ENCODE data around the gene NHLRC2. TPM values are rescaled to one million over a fixed set of nuclear protein-coding genes. Genes with fewer than 3 reads are reported as not detected.
A peak's percentile ranks its signal among the peaks of the same experiment; 100 is the strongest.

NHLRC2 gene
- total RNA-seq, 1 donor from 2014 or later: 13.4 TPM

DNA sequence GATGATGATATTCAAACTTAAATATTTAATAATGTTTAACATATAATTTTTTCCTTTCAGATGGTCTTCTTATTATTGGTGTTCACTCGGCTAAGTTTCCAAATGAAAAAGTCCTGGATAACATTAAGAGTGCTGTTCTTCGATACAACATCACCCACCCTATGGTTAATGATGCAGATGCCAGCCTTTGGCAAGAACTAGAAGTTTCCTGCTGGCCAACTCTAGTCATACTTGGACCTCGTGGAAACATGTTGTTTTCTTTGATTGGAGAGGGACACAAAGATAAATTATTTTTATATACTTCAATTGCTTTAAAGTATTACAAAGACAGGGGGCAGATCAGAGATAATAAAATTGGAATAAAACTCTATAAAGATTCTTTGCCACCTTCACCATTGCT lies 22.0 kb downstream of the NHLRC2 start:
- Histone ChIP-seq H3K27me3 (ENCODE audit: control insufficient read depth, insufficient read depth, low read length) (no peaks in the 10 kb centered on the region), H3K36me3 (ENCODE audit: control insufficient read depth, insufficient read depth, low read length) (no peaks in the 10 kb centered on the region), H3K4me3 (ENCODE audit: low read depth, low read length) (no peak overlapping the region)
- no peak for DNase-seq (ENCODE audit: low read depth)
- no peak for FAIRE-seq
- TF ChIP-seq, protein P1, sequence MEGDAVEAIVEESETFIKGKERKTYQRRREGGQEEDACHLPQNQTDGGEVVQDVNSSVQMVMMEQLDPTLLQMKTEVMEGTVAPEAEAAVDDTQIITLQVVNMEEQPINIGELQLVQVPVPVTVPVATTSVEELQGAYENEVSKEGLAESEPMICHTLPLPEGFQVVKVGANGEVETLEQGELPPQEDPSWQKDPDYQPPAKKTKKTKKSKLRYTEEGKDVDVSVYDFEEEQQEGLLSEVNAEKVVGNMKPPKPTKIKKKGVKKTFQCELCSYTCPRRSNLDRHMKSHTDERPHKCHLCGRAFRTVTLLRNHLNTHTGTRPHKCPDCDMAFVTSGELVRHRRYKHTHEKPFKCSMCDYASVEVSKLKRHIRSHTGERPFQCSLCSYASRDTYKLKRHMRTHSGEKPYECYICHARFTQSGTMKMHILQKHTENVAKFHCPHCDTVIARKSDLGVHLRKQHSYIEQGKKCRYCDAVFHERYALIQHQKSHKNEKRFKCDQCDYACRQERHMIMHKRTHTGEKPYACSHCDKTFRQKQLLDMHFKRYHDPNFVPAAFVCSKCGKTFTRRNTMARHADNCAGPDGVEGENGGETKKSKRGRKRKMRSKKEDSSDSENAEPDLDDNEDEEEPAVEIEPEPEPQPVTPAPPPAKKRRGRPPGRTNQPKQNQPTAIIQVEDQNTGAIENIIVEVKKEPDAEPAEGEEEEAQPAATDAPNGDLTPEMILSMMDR (IDR thresholded peaks at IDR 0.05; ENCODE audit: insufficient read depth, low read length, severe bottlenecking): no peak

DNA sequence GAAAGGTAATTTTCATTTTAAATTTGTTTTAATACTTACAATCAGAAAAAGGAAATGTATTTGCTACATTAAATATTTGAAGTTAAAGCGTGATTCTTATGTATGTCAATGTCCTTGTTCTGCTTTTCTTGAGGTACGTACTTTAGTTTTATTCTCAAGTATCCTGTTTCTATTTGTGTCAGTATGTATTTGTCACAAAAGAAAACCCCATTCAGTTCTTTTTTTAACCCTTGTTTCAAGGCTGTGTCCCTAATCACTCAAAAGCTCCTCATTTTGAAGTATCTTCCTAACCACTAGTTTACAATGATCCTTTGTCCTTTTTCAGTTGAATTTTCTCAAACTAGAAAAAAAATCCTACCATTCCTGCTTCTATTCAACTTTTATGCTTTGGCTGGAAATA lies 25.2 kb downstream of the NHLRC2 start:
- Histone ChIP-seq H3K36me3 (ENCODE audit: control insufficient read depth, insufficient read depth, low read length) (peaks cover 1% of the 10 kb centered on the region), H3K27me3 (ENCODE audit: control insufficient read depth, insufficient read depth, low read length) (no peaks in the 10 kb centered on the region), H3K4me3 (ENCODE audit: low read depth, low read length) (no peak overlapping the region)
- no peak for DNase-seq (ENCODE audit: low read depth)
- TF ChIP-seq, protein P1 (IDR thresholded peaks at IDR 0.05; ENCODE audit: insufficient read depth, low read length, severe bottlenecking): no peak
- no peak for FAIRE-seq

DNA sequence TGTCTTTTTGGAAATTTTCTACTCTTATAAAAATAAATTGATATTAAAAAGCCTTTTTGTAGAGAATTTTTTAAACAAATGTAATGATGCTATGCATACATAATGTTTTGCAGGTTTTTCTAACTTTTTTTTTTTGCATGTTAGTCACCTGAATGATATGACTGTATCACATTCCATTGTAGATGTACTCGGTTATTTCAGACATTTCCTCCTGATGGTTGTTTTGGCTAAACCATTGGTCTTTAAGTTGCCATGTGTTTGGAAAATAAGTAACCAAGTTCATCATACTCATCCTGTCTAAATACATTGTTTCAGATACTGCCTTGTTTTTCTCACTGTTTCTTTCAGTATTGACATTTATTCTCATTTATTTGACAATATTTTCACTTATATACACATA lies 25.8 kb downstream of the NHLRC2 start:
- H3K27me3 ChIP-seq (ENCODE audit: control insufficient read depth, insufficient read depth, low read length): no peaks in the 10 kb centered on the region
- H3K36me3 ChIP-seq (ENCODE audit: control insufficient read depth, insufficient read depth, low read length): peaks cover 1% of the 10 kb centered on the region
- DNase-seq (ENCODE audit: low read depth) (peak; percentile 53), FAIRE-seq (no peak)
- H3K4me3 ChIP-seq (ENCODE audit: low read depth, low read length): no peak overlapping the region
- TF ChIP-seq, protein P1 (IDR thresholded peaks at IDR 0.05; ENCODE audit: insufficient read depth, low read length, severe bottlenecking): no peak

DNA sequence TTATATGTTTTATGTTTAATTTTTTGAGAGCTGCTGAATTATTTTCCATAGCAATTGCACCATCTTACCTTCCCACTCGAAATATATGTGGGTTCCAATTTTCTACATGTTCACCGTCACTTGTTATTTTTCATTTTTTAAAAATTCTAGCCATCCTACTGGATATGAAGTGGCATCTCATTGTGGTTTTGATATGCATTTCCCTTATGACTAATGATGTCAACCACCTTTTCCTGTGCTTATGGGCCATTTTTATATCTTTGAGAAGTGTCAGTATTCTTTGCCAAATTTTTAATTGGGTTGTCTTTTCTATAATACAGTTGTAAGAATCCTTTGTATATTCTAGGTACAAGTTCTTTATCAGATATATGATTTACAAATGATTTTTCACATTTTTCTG lies 27.8 kb downstream of the NHLRC2 start:
- peaks cover 1% of the 10 kb centered on the region for H3K36me3 ChIP-seq (ENCODE audit: control insufficient read depth, insufficient read depth, low read length)

DNA sequence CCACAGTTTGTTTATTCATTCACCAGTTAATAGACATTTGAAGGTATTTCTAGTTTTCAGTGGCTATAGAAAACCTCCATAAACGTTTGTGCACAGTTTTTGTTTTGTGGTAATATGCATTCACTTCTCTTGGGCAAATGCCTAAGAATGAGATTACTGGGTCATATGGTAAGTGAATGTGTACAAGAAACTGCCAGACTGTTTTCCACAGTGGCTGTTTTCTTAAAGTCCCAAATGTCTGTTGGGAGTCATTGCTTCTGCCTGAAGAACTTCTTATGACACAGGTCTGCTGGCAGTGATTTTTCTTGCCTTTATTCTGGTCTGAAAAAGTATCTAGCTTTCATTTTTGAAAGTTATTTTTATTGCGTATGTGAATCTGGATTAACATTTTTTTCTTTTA lies 35.5 kb downstream of the NHLRC2 start:
- TF ChIP-seq, protein P1 (IDR thresholded peaks at IDR 0.05; ENCODE audit: insufficient read depth, low read length, severe bottlenecking): no peak
- no peaks in the 10 kb centered on the region for H3K36me3 ChIP-seq (ENCODE audit: control insufficient read depth, insufficient read depth, low read length)
- no peak for FAIRE-seq
- H3K4me3 ChIP-seq (ENCODE audit: low read depth, low read length): no peak overlapping the region
- no peaks in the 10 kb centered on the region for H3K27me3 ChIP-seq (ENCODE audit: control insufficient read depth, insufficient read depth, low read length)
- DNase-seq (ENCODE audit: low read depth): no peak

More for the DNA sequence above, 27.8 kb downstream of the NHLRC2 start:
- TF ChIP-seq, protein P1 (IDR thresholded peaks at IDR 0.05; ENCODE audit: insufficient read depth, low read length, severe bottlenecking): no peak
- DNase-seq (ENCODE audit: low read depth) (no peak), FAIRE-seq (no peak)
- Histone ChIP-seq H3K27me3 (ENCODE audit: control insufficient read depth, insufficient read depth, low read length) (no peaks in the 10 kb centered on the region), H3K4me3 (ENCODE audit: low read depth, low read length) (no peak overlapping the region)

DNA sequence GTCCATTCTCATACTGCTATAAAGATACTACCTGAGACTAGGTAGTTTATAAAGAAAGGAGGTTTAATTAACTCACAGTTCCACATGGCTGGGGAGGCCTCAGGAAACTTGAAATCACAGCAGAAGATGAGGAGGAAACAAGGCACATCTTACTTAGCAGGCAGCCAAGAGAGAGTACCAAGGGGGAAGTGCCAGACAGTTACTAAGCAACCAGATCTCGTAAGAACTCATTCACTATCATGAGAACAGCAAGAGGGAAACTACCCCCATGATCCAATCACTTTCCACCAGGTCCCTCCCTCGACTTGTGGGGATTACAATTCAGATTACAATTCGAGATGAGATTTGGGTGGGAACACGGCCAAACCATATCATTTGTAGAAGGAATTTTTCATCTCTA lies 36.3 kb downstream of the NHLRC2 start:
- no peak for DNase-seq (ENCODE audit: low read depth)
- TF ChIP-seq, protein P1 (IDR thresholded peaks at IDR 0.05; ENCODE audit: insufficient read depth, low read length, severe bottlenecking): no peak
- Histone ChIP-seq H3K4me3 (ENCODE audit: low read depth, low read length) (no peak overlapping the region), H3K36me3 (ENCODE audit: control insufficient read depth, insufficient read depth, low read length) (no peaks in the 10 kb centered on the region), H3K27me3 (ENCODE audit: control insufficient read depth, insufficient read depth, low read length) (no peaks in the 10 kb centered on the region)
- no peak for FAIRE-seq
